B cell (primary cell): ENCODE results near the gene MRPS25. TPM values are rescaled to one million over a fixed set of nuclear protein-coding genes. Genes with fewer than 3 reads are reported as not detected.

ENCODE experiments used
- ATAC-seq: fragments of 200-7000 bp; cut with Tn5 transposase; one replicate; pipeline ENCODE4 v1.10.0; 2021; ENCODE audit warnings: low read depth, mild to moderate bottlenecking, moderate number of reproducible peaks, moderate library complexity
- CTCF ChIA-PET: fragments of 350-600 bp; sonication (Branson Sonifier 250); formaldehyde crosslinking; loops from one replicate; lab custom pipeline; 2021; ENCODE audit warnings: antibody characterized with exemption, inconsistent platforms; lab: Charles Lee
- POLR2A ChIA-PET: fragments of 350-600 bp; sonication (Branson Sonifier 250); formaldehyde crosslinking; loops from one replicate; lab custom pipeline; 2021; ENCODE audit warnings: antibody characterized with exemption; lab: Charles Lee
- DNase-seq: peaks from one replicate; pipeline ENCODE4 v3.0.0; 2013
- H2AFZ ChIP-seq: 2 replicates; pipeline ENCODE4 v1.6.1; 2012; ENCODE audit warnings: mild to moderate bottlenecking, low read depth, low read length; ENCODE audit not compliant: insufficient read depth, poor library complexity, severe bottlenecking
- H3K27ac ChIP-seq, 2 donors: 1 replicate in 1 of 2; 2 replicates in 1 of 2; pipeline ENCODE4 v1.5.1; 2012 to 2013; ENCODE audit warnings: low read length in 2 of 2, mild to moderate bottlenecking in 2 of 2, moderate library complexity in 1 of 2
- H3K27me3 ChIP-seq, 4 experiments: fragments of 200-600 bp in 1 of 4; sonication (generic) in 1 of 4; replicated peaks in 1 of 4; 1 replicate in 2 of 4; 2 replicates in 2 of 4; pipeline versions ENCODE4 v1.6.1 to v1.7.0; 2013 to 2016; ENCODE audit warnings: low read length in 3 of 4, mild to moderate bottlenecking in 2 of 4, mixed read lengths in 1 of 4, moderate library complexity in 1 of 4; ENCODE audit not compliant: insufficient read depth in 4 of 4, control insufficient read depth in 3 of 4; ENCODE audit errors: control extremely low read depth in 1 of 4
- H3K36me3 ChIP-seq, 2 experiments: replicated peaks in 1 of 2; 1 replicate in 1 of 2; 2 replicates in 1 of 2; pipeline versions ENCODE4 v1.6.1 to v1.7.1; 2013; ENCODE audit warnings: low read length in 1 of 2; ENCODE audit not compliant: insufficient read depth in 2 of 2, control insufficient read depth in 1 of 2; ENCODE audit errors: control extremely low read depth in 1 of 2, extremely low read depth in 1 of 2
- H3K4me1 ChIP-seq, 2 donors: fragments of 200-600 bp in 1 of 2; sonication (generic) in 1 of 2; 1 replicate in 1 of 2; 2 replicates in 1 of 2; pipeline versions ENCODE4 v1.5.1 to v1.6.1; 2013 to 2017; ENCODE audit warnings: low read length in 2 of 2; ENCODE audit not compliant: control insufficient read depth in 2 of 2, insufficient read depth in 2 of 2
- H3K4me2 ChIP-seq: replicated peaks from 2 replicates; pipeline ENCODE3; 2012; ENCODE audit warnings: mild to moderate bottlenecking, low read depth, low read length; ENCODE audit not compliant: poor library complexity, severe bottlenecking
- H3K4me3 ChIP-seq, 5 experiments: fragments of 200-600 bp in 1 of 5; sonication (generic) in 1 of 5; 1 replicate in 3 of 5; 2 replicates in 2 of 5; pipeline versions ENCODE4 v1.5.1 to v1.7.0; 2011 to 2016; ENCODE audit warnings: low read length in 4 of 5, mild to moderate bottlenecking in 4 of 5, low read depth in 2 of 5, control low read depth in 1 of 5, moderate library complexity in 1 of 5; ENCODE audit not compliant: insufficient read depth in 1 of 5; ENCODE audit errors: control extremely low read depth in 1 of 5, extremely low read depth in 1 of 5
- H3K79me2 ChIP-seq: fragments of 200-600 bp; sonication (generic); one replicate; pipeline ENCODE4 v1.6.0; 2016; ENCODE audit warnings: low read length; ENCODE audit not compliant: control insufficient read depth, insufficient read depth
- H3K9ac ChIP-seq: fragments of 200-600 bp; sonication (generic); 2 replicates; pipeline ENCODE4 v1.6.1; 2017; ENCODE audit warnings: mild to moderate bottlenecking, low read length, moderate library complexity
- H3K9me3 ChIP-seq, 3 donors: one replicate each; pipeline versions ENCODE4 v1.6.1 to v1.7.1; 2013; ENCODE audit warnings: low read length in 2 of 3; ENCODE audit not compliant: control insufficient read depth in 2 of 3, insufficient read depth in 1 of 3; ENCODE audit errors: control extremely low read depth in 1 of 3
- H4K20me1 ChIP-seq: 2 replicates; pipeline ENCODE4 v1.6.0; 2012; ENCODE audit warnings: mild to moderate bottlenecking, low read length; ENCODE audit not compliant: insufficient read depth, control insufficient read depth, poor library complexity, severe bottlenecking
- H3K27ac Mint-ChIP-seq: one replicate; pipeline ENCODE4 v1.8.0; 2021; ENCODE audit warnings: mixed read lengths
- H3K27me3 Mint-ChIP-seq: one replicate; pipeline ENCODE4 v1.8.0; 2021; ENCODE audit warnings: mixed read lengths
- H3K4me1 Mint-ChIP-seq: one replicate; pipeline ENCODE4 v1.8.0; 2021; ENCODE audit warnings: mixed read lengths
- H3K4me3 Mint-ChIP-seq: one replicate; pipeline ENCODE4 v1.8.0; 2021; ENCODE audit warnings: mixed read lengths
- H3K9me3 Mint-ChIP-seq: one replicate; pipeline ENCODE4 v1.8.0; 2022; ENCODE audit warnings: mixed read lengths; ENCODE audit not compliant: insufficient read depth
- CTCF ChIP-seq: fragments of 200-600 bp; IDR thresholded peaks from one replicate; pipeline ENCODE4 v1.8.0; 2022; ENCODE audit warnings: antibody characterized with exemption, mild to moderate bottlenecking
- EZH2 ChIP-seq: IDR thresholded peaks from 2 replicates; pipeline ENCODE4 v1.6.1; 2012; ENCODE audit warnings: borderline replicate concordance, low read depth, mild to moderate bottlenecking, moderate library complexity, low read length; ENCODE audit not compliant: insufficient read depth, poor library complexity, severe bottlenecking
- WGBS: methylation state at CpG from one replicate; pipeline ENCODE4 v1.1.5; 2013; ENCODE audit warnings: missing lambda C conversion rate; ENCODE audit not compliant: insufficient coverage; 5-methylcytosine and 5-hydroxymethylcytosine counted together
- intact Hi-C: fragments of 100-400 bp; cut with micrococcal nuclease; formaldehyde crosslinking; loops from one replicate; pipeline ENCODE4 v1.10.0; 2022
- polyA plus RNA-seq: library from polyadenylated mRNA; depleted of rRNA; stranded (reverse); fragments of >200 nt; gene quantifications from 2 replicates; pipeline ENCODE4 v1.2.3, GENCODE V29; 2012
- total RNA-seq, 2 donors: library from RNA; stranded (reverse); fragments of 120-200 nt in 1 of 2; gene quantifications; 1 replicate in 1 of 2; 2 replicates in 1 of 2; pipeline versions ENCODE4 v1.2.3 to v1.2.4, GENCODE V29; 2013 to 2022

The MRPS25 gene
- total and polyA plus RNA-seq, 2 donors (not counting 1 experiment from before 2014, with no cell fraction given): 94.9 to 105 TPM

GRCh38 chr3:15091575-15091974, 26.5 kb upstream of the MRPS25 start:
- H3K9me3 ChIP-seq: no peaks in the 10 kb centered on the region
- no peak overlapping the region for H3K4me3 Mint-ChIP-seq
- CTCF ChIA-PET: interaction anchor here (0.6 to 0.7 kb wide), 2 partner anchors 307 to 1238 kb away, joined by 3 read pairs; no protein-coding TSS in a partner anchor

GRCh38 chr3:15089201-15089600, 24.1 kb upstream of the MRPS25 start:
- WGBS: no CpG with 5 or more reads among the region's 1 CpG
- Histone ChIP-seq H3K36me3 (peaks cover 0 to 57% of the 10 kb centered on the region in 2 experiments), H3K9me3 (no peaks in the 10 kb centered on the region), H3K4me2 (no peak overlapping the region), H3K4me1 (no peaks in the 10 kb centered on the region), H2AFZ (no peak overlapping the region), H3K4me3 (no peak overlapping the region), H3K27me3 (no peaks in the 10 kb centered on the region), H3K9ac (no peak overlapping the region), H3K79me2 (peaks cover 6% of the 10 kb centered on the region), H4K20me1 (no peaks in the 10 kb centered on the region), H3K27ac (no peak overlapping the region)
- intact Hi-C loops: no loop called here
- Mint-ChIP-seq H3K27ac (no peak overlapping the region), H3K4me1 (no peaks in the 10 kb centered on the region), H3K9me3 (no peaks in the 10 kb centered on the region), H3K27me3 (no peaks in the 10 kb centered on the region), H3K4me3 (no peak overlapping the region)
- ATAC-seq: no peak
- TF ChIP-seq EZH2: no peak
- TF ChIP-seq CTCF: no peak
- ChIA-PET CTCF (interaction anchor here (1.2 kb wide), 1 partner anchor 20 kb away, joined by 5 read pairs; no protein-coding TSS in a partner anchor), POLR2A (interaction anchor here (0.7 kb wide), 1 partner anchor 24 kb away, joined by 3 read pairs; the partner anchor contains the start of gene MRPS25)
- no peak for DNase-seq

More at GRCh38 chr3:15091575-15091974, 26.5 kb upstream of the MRPS25 start:
- H3K27ac Mint-ChIP-seq: no peak overlapping the region
- POLR2A ChIA-PET: no interaction called here
- H3K4me1 Mint-ChIP-seq: no peaks in the 10 kb centered on the region
- intact Hi-C loops: no loop called here
- peaks cover 23% of the 10 kb centered on the region for H3K79me2 ChIP-seq
- WGBS: 92% methylated on average over 2 of the region's 5 CpGs
- H3K4me3 ChIP-seq: no peak overlapping the region
- H3K4me1 ChIP-seq: no peaks in the 10 kb centered on the region
- H4K20me1 ChIP-seq: peaks cover 10% of the 10 kb centered on the region
- ATAC-seq: no peak
- no peak overlapping the region for H3K4me2 ChIP-seq
- H2AFZ ChIP-seq: no peak overlapping the region
- TF ChIP-seq EZH2 (no peak), CTCF (no peak)
- no peak overlapping the region for H3K27ac ChIP-seq
- DNase-seq: no peak
- peaks cover 3 to 62% of the 10 kb centered on the region in 2 experiments for H3K36me3 ChIP-seq
- no peaks in the 10 kb centered on the region for H3K27me3 ChIP-seq
- no peak overlapping the region for H3K9ac ChIP-seq
- H3K9me3 Mint-ChIP-seq: no peaks in the 10 kb centered on the region
- H3K27me3 Mint-ChIP-seq: no peaks in the 10 kb centered on the region
